Motor neuron (in vitro differentiated cells): ENCODE data around the gene ASB9. TPM values are rescaled to one million over a fixed set of nuclear protein-coding genes. Genes with fewer than 3 reads are reported as not detected.

Experiments used
- ATAC-seq, 8 experiments: fragments of 200-7000 bp; cut with Tn5 transposase; replicated peaks in 6 of 8; 2 replicates each; pipeline ENCODE4 v1.8.0; 2021; ENCODE audit warnings: mild to moderate bottlenecking in 8 of 8, moderate library complexity in 8 of 8
- H3K27ac ChIP-seq, 2 donors: fragments of 250-450 bp; sonication (Bioruptor Pico); 2 replicates each; pipeline ENCODE4 v1.9.0; 2021; ENCODE audit warnings: antibody characterized with exemption in 2 of 2, mild to moderate bottlenecking in 2 of 2, moderate library complexity in 1 of 2
- H3K4me1 ChIP-seq, 2 donors: fragments of 250-450 bp; sonication (Bioruptor Pico); replicated peaks in 1 of 2; 2 replicates each; pipeline ENCODE4 v1.6.1; 2021; ENCODE audit warnings: antibody characterized with exemption in 2 of 2, mild to moderate bottlenecking in 2 of 2, moderate library complexity in 1 of 2
- H3K4me3 ChIP-seq, 5 donors: fragments of 250-450 bp; sonication (Bioruptor Pico); 2 replicates each; pipeline ENCODE4 v1.9.0; 2021; ENCODE audit warnings: antibody characterized with exemption in 5 of 5, mild to moderate bottlenecking in 5 of 5, moderate library complexity in 4 of 5
- WGBS, 10 experiments: fragments of 450-650 bp; shearing (Covaris generic); methylation state at CpG; one replicate each; pipeline ENCODE4 v1.0.0; 2022; 5-methylcytosine and 5-hydroxymethylcytosine counted together
- in situ Hi-C, 9 experiments: fragments of 400-800 bp; cut with MboI; loops; one replicate each; pipeline ENCODE4 v1.15.0; 2021; ENCODE audit warnings: low sequenced_read_pairs in 9 of 9, low pct_unique_long_range_greater_than_20kb in 2 of 9; ENCODE audit not compliant: unreplicated experiment in 9 of 9
- total RNA-seq, 8 experiments: library from RNA; unstranded; fragments of 300-600 nt; gene quantifications; 2 replicates each; pipeline versions ENCODE4 v1.2.3 to v1.2.4, GENCODE V29; 2022

Gene ASB9
- total RNA-seq, 8 experiments from 2014 or later: 0.27 to 3.8 (median 1.1) TPM; not detected in 4

DNA sequence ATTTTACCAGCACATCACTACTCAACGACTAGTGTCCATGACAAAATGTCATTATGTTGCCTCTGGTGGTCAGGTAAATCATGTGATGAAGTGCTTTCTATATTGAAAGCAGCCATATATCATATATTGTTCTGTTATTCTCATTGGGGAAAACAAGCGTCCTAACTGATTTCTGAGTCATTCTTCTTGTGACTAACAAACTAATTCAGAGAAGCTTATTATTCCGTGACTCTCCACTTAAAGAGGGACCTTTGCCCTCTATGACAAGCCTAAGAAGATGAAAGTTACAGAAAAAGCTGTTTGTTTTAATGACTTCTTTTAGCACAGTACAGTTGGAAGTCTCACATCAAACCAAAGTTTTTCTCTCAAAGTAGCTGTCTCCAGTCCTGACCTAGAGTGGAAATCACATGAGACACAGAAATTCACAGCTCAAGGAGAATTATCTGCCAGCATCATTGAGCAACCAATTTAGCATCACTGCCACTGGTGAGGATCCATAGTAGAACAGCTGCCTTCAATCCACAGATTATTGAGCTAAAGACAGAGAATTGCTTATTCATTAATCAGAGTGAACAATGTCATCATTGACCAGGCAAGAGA, 36.4 kb downstream of the ASB9 start:
- WGBS, 10 experiments: 10 to 60% (median 27%) methylated on average over 1 to 2 of the region's 3 CpGs; no CpG with 5 or more reads in 6 of the 10 experiments
- H3K4me3 ChIP-seq: no peak overlapping the region
- no peak overlapping the region for H3K27ac ChIP-seq
- in situ Hi-C loops: no loop called here
- ATAC-seq: peak in 5 of 8 experiments; percentile 16 to 63 (median 26)
- no peaks in the 10 kb centered on the region for H3K4me1 ChIP-seq

DNA sequence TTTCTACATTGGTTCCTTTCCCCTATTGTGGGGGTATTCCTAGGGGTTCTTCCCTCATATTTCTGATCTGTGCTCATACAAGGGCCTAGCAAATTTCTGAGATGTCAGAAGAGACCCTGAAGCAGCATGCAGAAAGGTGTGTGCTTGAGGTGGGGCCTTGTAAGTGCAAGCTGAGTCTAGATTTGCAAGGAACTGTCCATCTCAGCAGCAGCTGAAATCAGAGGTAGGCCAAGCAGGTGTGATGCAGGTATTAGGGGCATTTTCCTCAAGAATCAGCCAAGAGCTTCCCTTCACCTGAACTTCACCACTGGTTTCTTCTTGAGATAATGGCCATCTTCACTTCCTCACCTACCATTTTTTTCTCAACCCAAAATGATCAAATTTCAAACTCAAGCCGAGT, 45.1 kb downstream of the ASB9 start:
- no peaks in the 10 kb centered on the region for H3K4me1 ChIP-seq
- no peak overlapping the region for H3K4me3 ChIP-seq
- H3K27ac ChIP-seq: no peak overlapping the region
- in situ Hi-C loops: no loop called here
- no peak for ATAC-seq
- 0 to 86% (median 50%) methylated on average over 1 of the region's 1 CpG; no CpG with 5 or more reads in 7 of the 10 experiments for WGBS, 10 experiments

GRCh38 chrX:15221321-15221720, 48.6 kb downstream of the ASB9 start:
- in situ Hi-C loops: no loop called here
- Histone ChIP-seq H3K4me3 (no peak overlapping the region), H3K27ac (no peak overlapping the region), H3K4me1 (no peaks in the 10 kb centered on the region)
- ATAC-seq: no peak

GRCh38 chrX:15217161-15217560, 52.7 kb downstream of the ASB9 start:
- in situ Hi-C loops: no loop called here
- WGBS, 10 experiments: 0 to 60% methylated on average over 1 of the region's 1 CpG; no CpG with 5 or more reads in 8 of the 10 experiments
- Histone ChIP-seq H3K4me3 (no peak overlapping the region), H3K4me1 (no peaks in the 10 kb centered on the region), H3K27ac (no peak overlapping the region)
- ATAC-seq: no peak

GRCh38 chrX:15216280-15216679, 53.6 kb downstream of the ASB9 start:
- 20 to 67% methylated on average over 1 of the region's 1 CpG; no CpG with 5 or more reads in 8 of the 10 experiments for WGBS, 10 experiments
- in situ Hi-C loops: no loop called here
- ATAC-seq: no peak
- no peak overlapping the region for H3K4me3 ChIP-seq
- H3K4me1 ChIP-seq: no peaks in the 10 kb centered on the region
- no peak overlapping the region for H3K27ac ChIP-seq

DNA sequence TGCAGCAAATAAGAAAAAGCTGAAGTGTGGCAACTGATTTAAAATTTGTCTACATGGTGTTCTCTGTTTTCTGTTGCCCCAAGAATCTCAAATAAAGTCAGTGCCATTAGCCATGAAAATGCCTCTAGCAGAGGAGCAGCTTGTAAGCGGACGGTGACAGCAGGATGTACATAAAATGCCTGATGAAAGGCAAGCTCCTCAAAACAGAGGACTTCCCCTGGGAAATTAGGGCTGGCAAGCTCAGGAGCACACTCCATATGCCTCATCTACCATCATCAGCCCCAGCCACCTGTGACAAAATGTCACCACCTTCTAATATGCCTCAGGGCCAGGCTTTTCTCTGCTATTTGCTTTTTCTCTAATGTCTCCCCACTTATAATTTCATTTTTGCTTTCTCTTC, 54.5 kb downstream of the ASB9 start:
- H3K27ac ChIP-seq: no peak overlapping the region
- H3K4me1 ChIP-seq: no peaks in the 10 kb centered on the region
- 69 to 80% methylated on average over 2 of the region's 2 CpGs; no CpG with 5 or more reads in 8 of the 10 experiments for WGBS, 10 experiments
- no peak overlapping the region for H3K4me3 ChIP-seq
- ATAC-seq: no peak
- in situ Hi-C loops: no loop called here

DNA sequence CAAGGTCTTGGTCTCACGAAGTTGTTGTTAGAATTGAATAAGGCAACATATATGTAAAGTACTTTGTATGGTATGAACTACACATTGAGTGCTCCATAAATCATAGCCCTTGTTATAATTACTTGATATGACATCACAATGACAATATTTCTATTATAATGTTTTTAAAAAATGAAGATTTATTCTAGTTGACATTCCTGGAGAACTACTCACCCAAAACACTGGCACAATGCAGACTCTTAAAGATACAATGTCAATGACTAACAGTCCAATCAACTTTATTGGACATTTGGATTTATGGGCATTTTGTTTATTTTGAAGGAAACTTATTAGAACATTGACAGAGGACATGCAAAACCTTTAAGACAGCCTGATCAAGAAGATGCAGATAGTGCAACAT, 55.3 kb downstream of the ASB9 start:
- H3K4me3 ChIP-seq: no peak overlapping the region
- no peaks in the 10 kb centered on the region for H3K4me1 ChIP-seq
- in situ Hi-C loops: no loop called here
- ATAC-seq: no peak
- H3K27ac ChIP-seq: no peak overlapping the region
- WGBS, 10 experiments: 57 to 100% methylated on average over 1 of the region's 1 CpG; no CpG with 5 or more reads in 8 of the 10 experiments

- WGBS, 10 experiments: 0 to 95% (median 76%) methylated on average over 1 to 3 of the region's 3 CpGs; no CpG with 5 or more reads in 3 of the 10 experiments
- H3K4me1 ChIP-seq: no peaks in the 10 kb centered on the region
- H3K4me3 ChIP-seq: no peak overlapping the region
- in situ Hi-C loops: no loop called here
- no peak overlapping the region for H3K27ac ChIP-seq
- no peak for ATAC-seq
Observed at GRCh38 chrX:15209096-15209495, 60.8 kb downstream of the ASB9 start.

DNA sequence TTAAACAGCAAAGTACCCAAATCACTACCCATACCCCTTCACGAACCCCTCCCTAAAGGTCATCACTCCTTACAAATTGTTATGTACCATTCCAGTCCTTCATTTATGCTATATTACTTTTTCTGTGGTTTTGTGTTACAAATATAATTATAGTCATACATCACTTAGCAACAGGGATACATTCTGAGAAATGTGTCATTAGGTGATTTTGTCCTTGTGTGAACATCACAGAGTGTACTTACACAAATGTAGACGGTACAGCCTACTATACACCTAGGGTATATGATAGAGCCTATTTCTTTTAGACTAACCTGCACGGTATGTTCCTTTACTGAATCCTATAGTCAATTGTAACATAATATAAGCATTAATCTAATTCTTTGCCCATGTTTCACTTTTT, 61.9 kb downstream of the ASB9 start:
- WGBS, 10 experiments: 38 to 100% (median 93%) methylated on average over 1 to 3 of the region's 3 CpGs; no CpG with 5 or more reads in 1 of the 10 experiments
- ATAC-seq: no peak
- in situ Hi-C loops: no loop called here

DNA sequence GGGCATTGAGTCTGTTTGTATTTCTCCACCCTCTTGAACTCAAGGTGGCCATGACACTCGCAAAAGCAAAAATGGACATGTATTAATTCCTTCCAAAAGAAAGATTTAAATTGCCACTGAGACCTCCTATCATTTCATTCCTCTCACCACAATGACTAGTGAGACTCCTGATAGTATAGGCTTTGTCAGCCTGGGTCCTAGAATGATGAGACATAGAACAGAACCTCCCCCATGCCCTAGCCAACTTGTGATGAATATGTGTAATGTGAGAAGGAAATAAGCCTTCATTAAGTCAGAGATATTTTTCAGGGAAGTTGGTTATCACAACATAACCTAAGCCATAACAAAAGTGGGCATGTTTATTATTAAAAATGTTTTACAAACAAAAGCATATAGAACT, 62.5 kb downstream of the ASB9 start:
- Histone ChIP-seq H3K4me1 (no peaks in the 10 kb centered on the region), H3K4me3 (no peak overlapping the region), H3K27ac (no peak overlapping the region)
- WGBS, 10 experiments: 20 to 56% methylated on average over 1 of the region's 1 CpG; no CpG with 5 or more reads in 8 of the 10 experiments
- in situ Hi-C loops: no loop called here
- ATAC-seq: no peak

More for the DNA sequence above, 61.9 kb downstream of the ASB9 start:
- no peak overlapping the region for H3K27ac ChIP-seq
- no peak overlapping the region for H3K4me3 ChIP-seq
- H3K4me1 ChIP-seq: no peaks in the 10 kb centered on the region

- no peak for ATAC-seq
- WGBS, 10 experiments: no CpG with 5 or more reads among the region's 1 CpG
- in situ Hi-C loops: no loop called here
- Histone ChIP-seq H3K27ac (no peak overlapping the region), H3K4me3 (no peak overlapping the region), H3K4me1 (no peaks in the 10 kb centered on the region)
Observed at GRCh38 chrX:15206306-15206705, 63.6 kb downstream of the ASB9 start.

- in situ Hi-C loops: no loop called here
- H3K4me1 ChIP-seq: no peaks in the 10 kb centered on the region
- no peak overlapping the region for H3K4me3 ChIP-seq
- ATAC-seq: no peak
- WGBS, 10 experiments: 21 to 80% (median 73%) methylated on average over 1 to 4 of the region's 4 CpGs; no CpG with 5 or more reads in 2 of the 10 experiments
- no peak overlapping the region for H3K27ac ChIP-seq
Observed at GRCh38 chrX:15204130-15204751, 65.6 kb downstream of the ASB9 start.

DNA sequence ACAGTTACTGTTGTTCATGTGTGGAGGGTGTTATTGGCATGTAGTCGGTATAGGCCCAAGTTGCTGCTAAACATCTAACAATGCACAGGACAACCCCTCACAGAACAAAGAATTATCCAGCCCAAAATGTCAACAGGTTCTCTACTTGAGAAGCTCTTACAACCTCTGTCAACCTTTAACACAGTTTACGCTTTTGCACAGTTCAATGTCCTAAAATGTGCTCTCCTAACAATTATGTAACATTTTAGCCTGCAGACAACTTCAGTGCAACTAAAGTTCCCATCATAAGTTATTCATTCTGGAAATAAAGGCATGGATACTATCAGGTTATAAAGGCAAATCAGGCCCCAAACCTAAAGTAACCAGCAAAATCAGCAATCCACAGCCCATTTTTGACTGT, 66.2 kb downstream of the ASB9 start:
- Histone ChIP-seq H3K27ac (no peak overlapping the region), H3K4me3 (no peak overlapping the region), H3K4me1 (no peaks in the 10 kb centered on the region)
- 20 to 100% methylated on average over 1 of the region's 2 CpGs; no CpG with 5 or more reads in 8 of the 10 experiments for WGBS, 10 experiments
- no peak for ATAC-seq
- in situ Hi-C loops: no loop called here
